Uterus (tissue), 2 donors: Measurements from ENCODE around the gene OR2AG1.

Experiments used
- POLR2A ChIP-seq, 2 donors: fragments of 450-650 bp; IDR thresholded peaks; one replicate each; pipeline ENCODE4 v1.6.1; 2016; ENCODE audit warnings: antibody characterized with exemption in 2 of 2, mild to moderate bottlenecking in 1 of 2, moderate library complexity in 1 of 2
- TF ChIP-seq, protein P1 (sequence below), 4 experiments: fragments of 200-600 bp in 2 of 4; fragments of 450-650 bp in 2 of 4; sonication (generic) in 2 of 4; IDR thresholded peaks; one replicate each; pipeline ENCODE4 v1.5.1; 2016 to 2019; ENCODE audit warnings: antibody characterized with exemption in 4 of 4, mild to moderate bottlenecking in 2 of 4, moderate library complexity in 1 of 4

DNA sequence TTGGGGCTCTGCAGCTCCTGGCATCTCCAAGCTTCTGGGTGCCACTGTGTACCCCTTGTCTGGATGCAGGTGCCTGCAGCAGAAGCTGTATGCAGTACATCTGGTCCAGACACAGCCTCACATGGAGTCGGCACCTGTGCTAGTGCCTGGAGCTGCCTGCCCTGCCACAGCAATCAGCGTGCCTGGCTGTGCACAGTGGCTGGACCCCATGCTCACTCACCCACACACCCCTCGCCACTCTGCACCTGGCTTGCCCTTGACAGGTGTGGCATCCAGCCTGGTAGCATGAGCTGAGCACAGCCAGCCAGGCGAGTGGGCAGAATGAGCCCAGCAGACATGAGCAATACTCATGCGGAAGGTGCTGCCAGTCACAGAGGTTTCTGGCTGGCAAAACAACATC is 36.1 kb downstream of the OR2AG1 start:
- TF ChIP-seq, protein P1, sequence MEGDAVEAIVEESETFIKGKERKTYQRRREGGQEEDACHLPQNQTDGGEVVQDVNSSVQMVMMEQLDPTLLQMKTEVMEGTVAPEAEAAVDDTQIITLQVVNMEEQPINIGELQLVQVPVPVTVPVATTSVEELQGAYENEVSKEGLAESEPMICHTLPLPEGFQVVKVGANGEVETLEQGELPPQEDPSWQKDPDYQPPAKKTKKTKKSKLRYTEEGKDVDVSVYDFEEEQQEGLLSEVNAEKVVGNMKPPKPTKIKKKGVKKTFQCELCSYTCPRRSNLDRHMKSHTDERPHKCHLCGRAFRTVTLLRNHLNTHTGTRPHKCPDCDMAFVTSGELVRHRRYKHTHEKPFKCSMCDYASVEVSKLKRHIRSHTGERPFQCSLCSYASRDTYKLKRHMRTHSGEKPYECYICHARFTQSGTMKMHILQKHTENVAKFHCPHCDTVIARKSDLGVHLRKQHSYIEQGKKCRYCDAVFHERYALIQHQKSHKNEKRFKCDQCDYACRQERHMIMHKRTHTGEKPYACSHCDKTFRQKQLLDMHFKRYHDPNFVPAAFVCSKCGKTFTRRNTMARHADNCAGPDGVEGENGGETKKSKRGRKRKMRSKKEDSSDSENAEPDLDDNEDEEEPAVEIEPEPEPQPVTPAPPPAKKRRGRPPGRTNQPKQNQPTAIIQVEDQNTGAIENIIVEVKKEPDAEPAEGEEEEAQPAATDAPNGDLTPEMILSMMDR (IDR thresholded peaks at IDR 0.05), result no peak
- no peak for TF ChIP-seq POLR2A (IDR thresholded peaks at IDR 0.05)
